ENCODE measurements around the gene ORAI3.
A peak's percentile ranks its signal among the peaks of the same experiment; 100 is the strongest.
"Not testable (repeated sequence)": the region's sequence is repeated elsewhere in the genome, so short reads cannot be mapped to it uniquely, and the experiment has no call there.

The ORAI3 gene

GRCh38 chr16:30928390-30928789 is 20.5 kb upstream of the ORAI3 start:
- TF ChIP-seq CTCF (IDR thresholded peaks at IDR 0.05; ENCODE audit: insufficient read depth, missing control alignments) = no peak

GRCh38 chr16:30929167-30929566 is 19.7 kb upstream of the ORAI3 start:
- FAIRE-seq (no peak), DNase-seq (ENCODE audit: insufficient read length, low spot score) (no peak)
- no peak for TF ChIP-seq CTCF (IDR thresholded peaks at IDR 0.05; ENCODE audit: insufficient read depth, missing control alignments)

More at GRCh38 chr16:30928390-30928789, 20.5 kb upstream of the ORAI3 start:
- no peak for DNase-seq (ENCODE audit: insufficient read length, low spot score)
- no peak for FAIRE-seq

GRCh38 chr16:30930160-30930571 is 18.7 kb upstream of the ORAI3 start:
- FAIRE-seq (no peak), DNase-seq (ENCODE audit: insufficient read length, low spot score) (no peak)
- no peak for TF ChIP-seq CTCF (IDR thresholded peaks at IDR 0.05; ENCODE audit: insufficient read depth, missing control alignments)

GRCh38 chr16:30931068-30931650 is 17.7 kb upstream of the ORAI3 start:
- FAIRE-seq = no peak
- no peak for TF ChIP-seq CTCF (IDR thresholded peaks at IDR 0.05; ENCODE audit: insufficient read depth, missing control alignments)
- DNase-seq (ENCODE audit: insufficient read length, low spot score) = no peak

GRCh38 chr16:30934827-30935557 is 13.9 kb upstream of the ORAI3 start:
- peak; percentile 51 for TF ChIP-seq CTCF (IDR thresholded peaks at IDR 0.05; ENCODE audit: insufficient read depth, missing control alignments)
- no peak for FAIRE-seq
- DNase-seq (ENCODE audit: insufficient read length, low spot score) = peak; percentile 58

- DNase-seq (ENCODE audit: insufficient read length, low spot score) (no peak), FAIRE-seq (no peak)
- TF ChIP-seq CTCF (IDR thresholded peaks at IDR 0.05; ENCODE audit: insufficient read depth, missing control alignments) = no peak
Measured at GRCh38 chr16:30937692-30938091, 11.2 kb upstream of the ORAI3 start.

GRCh38 chr16:30939571-30939970 is 9.3 kb upstream of the ORAI3 start:
- DNase-seq (ENCODE audit: insufficient read length, low spot score); FAIRE-seq: not testable (repeated sequence)

All from D721Med (cell line).